ENCODE results near the gene ALDH3A1.

ALDH3A1 gene

DNA sequence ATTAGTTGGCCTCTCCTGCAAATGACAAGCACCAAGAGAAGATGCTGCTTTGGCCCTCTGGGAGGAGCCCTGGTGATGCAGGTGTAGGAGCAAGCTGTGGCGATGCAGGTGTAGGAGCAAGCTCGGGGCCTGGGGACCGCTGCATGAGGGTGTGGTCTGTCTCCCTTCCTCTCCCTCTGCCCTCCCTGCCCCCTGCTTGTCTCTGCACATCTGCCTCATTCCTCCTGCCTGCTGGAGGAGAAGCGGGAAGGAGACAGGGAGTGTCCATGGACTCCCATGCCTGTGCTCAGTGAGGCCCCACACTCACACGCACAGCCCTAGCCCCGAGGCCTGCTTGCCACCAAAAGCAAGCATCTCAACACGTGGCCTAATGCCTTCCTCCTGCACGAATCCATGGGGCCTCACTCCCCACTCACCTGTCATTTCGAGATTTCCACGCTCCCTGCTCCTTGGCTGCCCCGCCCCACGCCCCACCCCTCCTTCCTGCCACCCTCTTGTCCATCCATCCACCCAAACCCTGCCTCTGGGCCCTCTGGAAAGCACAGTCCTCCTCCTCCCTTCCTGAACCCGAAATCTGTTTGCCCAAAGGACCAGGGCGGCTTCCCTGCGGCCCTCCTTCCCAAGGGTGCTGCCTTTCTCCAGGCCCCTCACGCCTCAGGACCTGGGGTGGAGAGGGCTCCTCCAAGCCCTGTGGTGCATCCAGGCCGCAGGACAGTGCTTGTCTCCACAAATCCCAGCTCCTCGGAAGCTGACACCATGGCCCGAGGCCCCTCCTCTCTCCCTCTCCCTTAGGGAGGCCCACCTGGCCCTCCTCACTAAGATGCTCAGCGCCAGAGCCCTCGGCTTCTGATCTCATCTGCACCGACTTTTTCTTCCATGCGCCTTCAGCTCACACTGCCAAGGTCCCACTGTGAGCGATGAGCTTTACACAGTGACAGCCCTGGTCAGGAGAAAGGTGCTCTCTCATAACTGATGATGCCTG, 11.8 kb upstream of the ALDH3A1 start:
- DNase-seq, result no peak

DNA sequence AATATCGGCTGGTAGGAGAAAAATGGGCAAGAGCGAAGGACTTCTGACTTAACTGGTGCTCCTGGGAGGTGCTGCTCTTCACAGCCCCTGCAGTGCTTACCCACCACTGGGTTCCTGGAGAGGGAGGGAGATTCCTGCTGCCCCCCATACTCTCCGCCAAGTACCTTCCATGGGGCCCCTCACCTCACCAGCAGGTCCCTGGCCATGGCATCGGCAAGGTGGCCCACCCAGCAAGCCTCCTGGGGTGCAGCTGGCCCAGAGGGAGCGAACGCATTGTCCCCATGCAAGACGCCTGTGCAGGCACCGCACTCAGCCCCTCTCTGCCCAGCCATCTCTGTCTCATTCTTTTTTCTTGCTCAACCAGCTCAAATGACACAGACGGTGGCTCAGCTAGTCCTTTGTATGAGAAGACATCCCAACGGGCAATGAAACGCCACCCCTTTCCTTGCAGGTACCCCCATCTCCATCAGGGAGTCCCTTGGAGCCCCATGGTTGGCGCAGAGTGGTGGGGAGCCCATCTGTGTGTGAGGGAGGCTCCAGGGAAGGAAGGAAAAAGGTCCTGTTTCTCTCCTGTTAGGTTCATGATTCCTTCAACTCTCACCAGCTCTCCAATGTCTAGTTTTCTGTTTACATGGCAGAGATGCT, 9.6 kb upstream of the ALDH3A1 start:
- DNase-seq, result no peak

DNA sequence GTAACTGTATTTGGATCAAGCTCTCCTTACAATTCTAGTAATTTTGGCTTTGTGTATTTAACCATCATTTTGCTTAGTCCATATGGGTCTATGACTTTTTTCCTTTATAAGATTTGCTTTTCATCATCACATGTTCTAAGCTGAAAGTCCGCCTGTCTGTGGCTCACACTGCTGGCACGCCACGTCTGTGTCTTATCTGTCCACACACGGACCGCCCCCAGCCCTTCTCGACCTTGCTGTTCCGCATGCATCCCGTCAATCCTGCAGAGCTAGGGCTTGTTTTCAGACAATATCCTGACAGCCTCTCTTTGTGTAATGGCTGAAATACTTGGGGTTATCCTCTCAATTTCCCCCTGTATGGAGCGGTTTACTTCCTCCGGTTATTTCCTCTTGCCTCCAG, 8.4 kb upstream of the ALDH3A1 start:
- no peak for DNase-seq

DNA sequence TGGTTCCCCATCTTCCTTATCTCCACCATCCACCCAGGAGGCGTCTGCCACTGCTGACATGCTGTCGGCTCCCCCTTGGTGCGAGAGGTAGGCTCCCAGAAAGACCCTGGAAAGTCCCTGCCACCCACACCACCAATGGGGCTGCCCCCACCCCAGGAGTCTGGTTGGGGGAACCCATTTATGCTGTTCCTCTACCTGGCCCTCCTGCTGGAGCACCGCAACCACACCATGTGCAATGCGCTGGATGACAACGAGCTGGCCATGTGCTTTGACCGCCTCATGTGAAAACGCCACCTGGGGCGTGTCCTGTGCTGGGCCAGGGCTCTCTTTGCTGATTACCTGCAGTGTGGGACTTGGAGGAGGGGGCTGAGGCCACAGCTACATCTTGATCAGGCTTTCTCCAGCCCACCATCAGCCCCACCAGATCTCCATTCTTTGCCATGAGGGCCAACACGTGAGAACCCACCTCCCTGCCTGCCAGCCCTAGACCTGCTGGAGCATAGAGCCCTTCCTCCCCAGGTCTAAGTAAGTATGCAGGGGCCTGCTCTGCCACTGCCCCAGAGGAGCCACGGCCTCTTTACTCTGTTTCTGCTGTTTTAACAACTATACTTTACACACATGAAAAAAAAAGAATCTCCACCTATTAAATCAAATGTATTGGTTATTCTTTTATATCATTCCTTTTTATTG, 7.9 kb upstream of the ALDH3A1 start:
- no peak for DNase-seq

DNA sequence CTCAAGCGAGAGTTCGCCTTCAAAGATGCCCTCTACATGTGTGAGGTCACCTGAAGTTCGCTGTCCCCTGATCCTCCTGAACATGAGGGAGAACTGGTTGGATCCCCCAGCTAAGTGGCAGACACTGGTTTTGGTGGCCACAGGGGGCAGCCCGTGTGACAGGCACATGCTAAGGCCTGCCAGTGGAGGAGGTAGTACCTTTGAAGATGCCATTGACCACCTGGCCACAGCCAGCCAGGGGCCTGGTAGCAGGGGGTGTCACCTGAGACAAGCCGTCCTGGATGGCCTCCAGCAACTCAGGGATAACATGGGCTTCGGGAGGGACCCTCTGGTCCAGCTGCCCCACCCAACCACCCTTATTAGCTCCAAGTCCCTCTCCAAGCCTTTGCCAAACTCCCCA, 7.3 kb upstream of the ALDH3A1 start:
- no peak for DNase-seq

DNA sequence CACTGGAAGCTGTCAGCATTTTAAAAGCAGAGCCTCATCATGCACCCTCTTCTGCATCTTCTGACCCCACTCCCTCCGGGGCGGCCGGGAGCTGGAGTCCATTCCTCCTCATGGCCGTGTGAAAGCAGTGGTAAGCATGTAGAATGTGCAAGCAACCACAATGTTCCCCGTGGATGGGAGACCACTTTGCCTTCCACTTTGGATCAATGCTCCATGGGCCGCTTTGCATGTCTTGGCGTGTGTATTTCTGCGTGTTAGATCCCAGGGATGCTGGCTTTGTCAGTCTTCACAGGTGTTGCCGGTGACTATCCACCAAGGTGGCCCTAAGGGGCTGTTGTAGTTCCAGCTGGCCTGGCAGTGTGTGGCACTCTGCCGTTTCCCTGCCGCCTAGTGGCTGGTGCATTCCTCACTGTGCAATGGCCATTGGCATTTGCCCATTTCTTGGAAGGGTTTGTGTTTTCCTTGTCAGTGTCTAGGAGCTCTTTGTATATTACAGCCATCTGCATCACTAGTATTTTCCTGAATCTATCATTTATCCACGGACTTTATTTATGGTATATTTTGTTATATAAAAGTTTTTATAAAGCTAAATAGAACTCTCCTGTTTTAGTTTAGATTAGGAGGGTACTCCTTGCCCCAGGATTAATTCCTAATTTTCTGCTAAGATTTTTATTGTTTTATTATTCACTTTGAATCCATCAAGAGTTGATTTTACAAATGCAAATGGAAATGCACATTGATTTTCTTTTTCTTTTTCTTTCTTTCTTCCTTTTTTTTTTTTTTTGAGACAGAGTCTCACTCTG, 5.8 kb upstream of the ALDH3A1 start:
- DNase-seq, result no peak

DNA sequence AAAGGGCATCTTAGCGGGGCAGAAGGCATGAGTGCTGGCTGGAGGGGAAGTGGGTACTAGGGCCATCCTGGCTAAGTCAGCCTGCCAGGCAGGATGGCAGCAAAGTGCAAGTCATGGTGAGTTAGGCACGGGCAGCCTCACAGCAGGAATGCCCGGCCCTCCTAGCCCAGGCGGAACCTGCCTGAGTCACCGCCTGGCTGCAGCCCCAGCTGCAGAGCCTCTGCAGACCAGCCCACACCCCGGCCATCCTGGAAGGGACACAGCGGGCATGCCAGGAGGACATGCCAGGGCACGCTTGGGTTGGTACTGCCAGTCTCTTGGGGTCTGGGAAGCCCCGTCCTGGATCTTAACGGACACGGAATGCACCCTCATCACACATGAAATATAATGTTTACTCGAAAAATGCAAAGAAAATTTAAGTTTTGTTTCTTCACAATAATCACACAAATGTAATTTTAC, 5.0 kb upstream of the ALDH3A1 start:
- DNase-seq, result peak; percentile 63

DNA sequence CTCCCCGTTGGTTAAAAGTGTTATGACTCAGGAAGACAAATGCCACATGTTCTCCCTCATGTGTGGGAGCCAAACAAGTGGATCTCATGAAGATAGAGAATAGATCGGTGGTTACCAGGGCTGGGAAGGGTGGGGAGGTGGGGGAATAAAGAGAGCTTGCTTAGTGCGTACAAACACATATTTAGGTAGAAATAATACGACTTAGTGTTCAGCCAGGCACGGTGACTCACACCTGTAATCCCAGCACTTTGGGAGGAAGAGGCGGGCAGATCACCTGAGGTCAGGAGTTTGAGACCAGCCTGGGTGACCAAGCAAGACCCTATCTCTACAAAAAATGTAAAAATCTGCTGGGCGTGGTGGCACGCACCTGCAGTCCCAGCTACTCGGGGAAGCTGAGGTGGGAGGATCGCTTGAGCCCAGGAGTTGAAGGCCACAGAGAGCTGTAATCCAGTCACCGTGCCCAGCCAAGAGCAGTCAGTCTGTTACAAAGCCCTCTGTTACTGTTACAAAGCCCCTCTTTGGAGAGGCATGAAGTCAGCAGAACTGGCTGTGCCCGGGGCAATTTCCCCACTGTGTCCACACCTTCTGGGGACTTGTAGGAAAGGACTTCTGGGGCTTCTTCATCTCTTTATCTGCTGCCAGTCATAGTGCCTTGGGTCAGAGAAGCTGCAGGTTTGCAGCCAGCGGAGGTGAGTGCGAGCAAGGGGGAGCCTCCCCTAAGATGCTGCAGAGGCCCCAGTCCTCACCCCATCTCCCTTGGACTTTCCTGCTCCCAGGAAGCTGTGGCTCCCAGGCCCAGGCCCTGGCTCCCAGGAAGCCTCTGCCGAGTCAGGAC, 4.3 kb upstream of the ALDH3A1 start:
- no peak for DNase-seq

DNA sequence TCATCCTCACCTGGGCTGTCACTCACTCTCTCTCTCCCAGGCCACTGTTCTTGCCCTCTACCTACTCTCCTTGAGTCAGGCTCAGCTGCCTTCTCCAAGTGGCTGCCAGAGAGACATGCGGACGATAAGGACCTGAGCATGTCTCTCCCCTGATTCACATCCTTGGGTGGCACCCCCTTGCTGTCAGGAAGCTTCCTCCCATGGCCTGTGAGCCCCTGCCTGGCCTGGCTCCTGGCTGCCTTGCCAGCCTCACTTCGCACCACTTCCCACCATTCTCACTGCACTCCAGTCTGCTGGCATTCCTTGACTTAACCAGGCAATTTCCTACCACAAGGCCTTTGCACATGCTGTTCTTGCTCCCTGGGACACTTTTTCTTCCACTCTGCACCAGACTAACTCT, 2.7 kb upstream of the ALDH3A1 start:
- DNase-seq, result no peak

DNA sequence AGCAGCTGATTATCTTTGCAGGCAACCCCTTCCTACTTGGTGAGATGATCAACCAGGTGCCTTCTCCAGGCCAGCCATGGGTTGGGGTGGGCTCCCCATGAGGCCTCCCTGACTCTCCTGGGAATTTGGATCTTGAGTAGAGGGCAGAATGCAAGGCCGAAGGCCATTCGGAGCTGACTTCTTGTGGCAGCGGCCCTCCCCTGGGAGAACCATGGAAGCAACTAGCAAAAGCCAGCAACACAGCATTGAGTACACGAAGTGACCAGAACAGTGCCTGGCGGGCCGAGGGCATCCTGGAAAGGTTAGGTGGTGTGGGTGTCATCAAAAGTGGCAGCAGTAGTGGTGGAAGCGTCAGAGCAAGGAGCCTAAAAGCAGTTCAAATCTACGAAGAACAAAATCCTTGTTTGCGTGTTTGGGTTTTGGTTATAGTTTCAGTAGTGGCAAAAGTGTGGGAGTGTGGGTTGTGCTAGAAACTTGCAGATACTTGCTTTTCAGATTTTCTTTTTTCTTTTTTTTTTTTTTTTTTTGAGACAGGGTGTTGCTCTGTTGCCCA, 2.0 kb upstream of the ALDH3A1 start:
- DNase-seq, result no peak

DNA sequence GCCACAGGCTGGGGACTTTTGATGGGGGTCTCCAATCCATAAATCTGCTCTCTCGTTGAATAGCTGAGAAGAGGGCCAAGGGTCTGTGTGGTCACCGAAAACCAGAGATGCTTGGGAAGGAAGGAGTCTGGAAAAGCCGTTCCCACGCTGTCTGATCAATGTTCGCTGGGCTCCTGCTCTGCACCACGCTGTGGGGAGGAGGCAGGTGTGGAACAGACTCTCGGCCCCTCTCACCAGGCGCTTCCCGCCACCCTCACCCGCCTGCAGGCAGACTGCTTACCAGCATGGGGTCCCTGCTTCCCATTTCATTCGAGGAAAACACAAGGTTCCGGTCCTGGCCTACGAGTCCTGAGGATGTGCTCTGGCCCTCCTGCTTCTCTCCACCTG, 702 bp upstream of the ALDH3A1 start:
- no peak for DNase-seq

DNA sequence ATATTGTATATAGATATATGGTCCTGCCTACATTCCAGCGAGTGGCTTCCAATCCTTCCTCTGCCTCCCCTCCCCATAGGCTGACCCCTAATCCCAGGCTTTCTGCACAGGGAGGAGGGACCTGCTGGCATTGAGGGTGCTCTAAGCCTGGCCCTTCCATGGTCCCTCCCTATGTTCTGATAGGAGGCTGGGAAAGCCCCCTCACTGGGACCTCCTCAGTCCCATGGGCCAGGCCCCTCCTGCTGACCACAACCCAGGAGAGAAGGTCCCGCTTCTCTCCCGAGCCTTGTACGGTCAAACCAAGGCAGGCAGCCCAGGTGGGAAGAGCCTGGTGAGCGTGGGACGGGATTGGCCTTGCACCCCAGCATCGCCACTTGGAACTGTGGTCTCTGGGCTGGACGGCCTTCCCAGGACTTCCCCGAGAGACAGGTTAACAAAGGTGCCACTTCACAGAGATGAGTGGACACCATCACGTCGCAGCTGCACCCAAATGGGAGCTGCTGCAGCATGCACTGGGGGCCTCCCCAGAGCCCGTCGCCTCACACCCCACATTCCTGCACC, 859 bp downstream of the ALDH3A1 start:
- DNase-seq, result no peak

DNA sequence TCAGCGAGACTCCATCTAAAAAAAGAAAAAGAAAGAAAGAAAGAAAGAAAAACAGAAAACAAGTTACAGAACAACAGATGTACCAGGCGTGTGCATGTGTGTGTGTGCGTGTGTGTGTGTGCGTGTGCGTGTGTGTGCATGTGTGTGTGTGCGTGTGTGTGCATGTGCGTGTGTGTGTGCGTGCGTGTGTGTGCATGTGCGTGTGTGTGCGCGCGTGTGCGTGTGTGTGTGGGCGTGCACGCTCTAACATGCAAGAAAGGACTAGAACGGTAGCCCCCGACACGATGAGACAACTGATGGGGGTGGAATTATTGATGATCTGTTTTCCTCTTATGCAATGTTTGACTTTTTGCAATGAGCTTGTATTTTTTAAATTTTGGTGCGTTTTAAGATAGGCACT, 1.6 kb downstream of the ALDH3A1 start:
- DNase-seq, result no peak

DNA sequence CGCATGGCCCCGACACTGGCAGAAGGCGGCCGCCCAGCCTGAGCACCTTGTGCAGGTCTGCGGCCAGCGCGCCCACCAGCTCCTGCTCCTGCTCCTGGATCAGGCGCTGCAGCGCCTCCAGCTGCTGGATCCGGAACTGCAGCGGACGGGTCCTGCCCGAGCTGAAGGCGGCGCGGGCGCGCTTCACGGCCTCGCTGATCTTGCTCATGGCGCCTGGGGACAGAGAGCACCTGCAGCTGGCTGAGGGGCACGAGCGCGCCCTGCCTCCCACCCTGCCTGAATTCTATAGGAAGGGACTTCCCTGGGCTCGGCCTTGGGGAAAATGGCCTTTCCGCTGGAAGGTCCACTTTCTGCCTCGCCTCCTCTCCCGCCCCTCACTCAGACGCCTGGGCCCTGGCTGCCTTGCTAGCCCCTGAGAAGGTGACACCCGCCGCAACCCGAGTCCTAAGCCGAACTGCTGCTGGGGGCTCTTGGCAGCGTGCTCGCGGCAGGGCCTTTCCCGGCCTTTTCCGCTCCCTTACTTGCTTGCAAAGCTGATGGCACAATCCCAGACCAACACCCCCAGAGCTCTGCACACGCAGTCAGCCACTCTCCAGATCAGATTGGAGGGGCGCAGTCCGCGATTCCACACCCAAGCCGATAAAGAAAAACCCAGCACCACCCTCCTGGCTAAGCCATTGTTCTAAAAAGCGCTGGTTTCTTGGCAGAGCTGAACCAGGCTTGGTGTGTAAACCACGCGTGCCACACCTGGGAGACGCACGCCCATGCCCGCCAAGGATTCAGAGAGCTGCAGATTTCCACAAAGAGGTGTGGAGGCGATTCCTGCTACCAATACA, 3.0 kb downstream of the ALDH3A1 start:
- no peak for DNase-seq

DNA sequence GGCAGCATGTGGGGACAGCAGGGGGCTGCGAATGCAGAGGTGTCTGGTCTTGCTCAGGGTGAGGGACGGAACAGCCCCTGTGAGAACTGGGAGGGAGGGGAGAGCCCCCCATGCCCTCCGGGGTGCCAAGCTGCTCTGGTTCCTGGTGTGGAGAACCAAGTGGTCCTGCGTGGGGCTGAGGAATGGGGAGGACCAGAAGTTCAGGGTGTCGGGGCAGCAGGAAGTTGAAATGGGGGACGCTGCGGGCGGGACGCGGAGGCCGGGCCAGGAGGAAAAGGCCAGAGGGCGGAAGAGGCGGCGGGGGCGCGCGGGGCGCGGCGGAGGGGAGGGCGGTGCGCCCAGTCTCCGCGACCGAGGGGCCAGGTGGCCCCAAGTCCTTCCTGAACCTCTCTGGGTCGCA, 3.6 kb downstream of the ALDH3A1 start:
- DNase-seq, result no peak

DNA sequence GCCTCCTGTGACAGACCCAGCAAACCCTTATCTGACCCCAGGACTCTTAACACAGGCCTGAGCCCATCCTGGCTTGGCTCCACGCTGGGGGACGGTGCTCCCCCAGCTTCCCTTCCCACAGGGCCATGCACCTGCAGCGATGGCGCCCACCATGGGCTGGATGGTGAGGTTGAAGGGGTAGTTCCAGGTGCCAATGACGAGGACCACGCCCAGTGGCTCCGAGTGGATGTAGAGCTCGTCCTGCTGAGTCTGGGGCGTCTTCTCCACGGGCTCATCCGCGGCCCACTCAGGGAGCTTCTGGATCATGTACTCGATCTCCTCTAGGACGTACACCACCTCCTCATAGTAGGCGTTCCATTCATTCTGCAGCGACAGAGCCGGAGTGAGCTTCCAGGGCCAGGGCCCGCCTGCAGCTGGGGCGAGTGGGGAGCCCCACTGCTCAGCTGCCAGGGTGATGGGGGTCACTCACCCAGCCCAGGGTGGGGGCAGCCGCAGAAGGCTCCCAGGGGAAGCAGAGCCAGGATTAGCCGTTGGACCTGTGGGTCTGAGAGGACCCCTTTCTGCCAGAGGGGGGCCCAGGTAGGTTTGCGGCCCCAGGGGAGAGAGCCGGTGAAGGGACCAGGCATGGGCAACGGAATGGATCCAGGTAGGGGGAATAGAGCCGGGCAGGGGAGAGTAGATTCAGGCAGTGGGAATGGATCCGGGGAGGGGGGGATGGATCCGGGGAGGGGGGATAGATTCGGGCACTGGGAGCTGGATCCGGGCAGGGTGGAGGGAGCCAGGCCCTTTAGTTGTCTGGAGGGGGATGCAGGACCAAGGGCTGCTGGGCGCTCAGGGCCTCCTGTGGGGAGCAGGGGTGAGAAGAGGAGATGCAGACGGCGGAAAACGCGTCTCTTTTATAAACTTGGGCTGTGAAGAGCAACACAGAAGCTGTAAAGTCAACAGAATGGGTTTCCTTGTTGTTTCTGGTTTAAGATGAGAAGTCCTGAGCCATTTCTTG, 4.7 kb downstream of the ALDH3A1 start:
- DNase-seq, result no peak

DNA sequence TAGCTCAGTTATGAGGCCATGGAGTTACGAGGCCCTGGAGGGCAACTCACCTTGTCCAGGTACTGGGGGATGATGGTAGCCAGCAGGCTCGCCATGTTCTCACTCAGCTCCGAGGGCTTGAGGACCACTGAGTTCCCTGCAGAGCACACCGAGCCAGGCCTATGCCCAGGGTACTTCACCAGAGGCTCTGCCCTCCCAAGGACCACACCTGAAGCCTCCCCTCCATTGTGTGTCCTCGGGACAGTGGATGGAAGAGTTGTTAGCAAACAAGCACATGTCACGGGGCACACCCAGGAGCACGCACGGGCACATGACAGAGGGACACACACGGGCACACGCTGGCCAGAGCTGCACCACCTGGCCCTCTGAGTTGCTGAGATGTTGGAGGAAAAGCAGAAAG, 5.6 kb downstream of the ALDH3A1 start:
- DNase-seq, result no peak

DNA sequence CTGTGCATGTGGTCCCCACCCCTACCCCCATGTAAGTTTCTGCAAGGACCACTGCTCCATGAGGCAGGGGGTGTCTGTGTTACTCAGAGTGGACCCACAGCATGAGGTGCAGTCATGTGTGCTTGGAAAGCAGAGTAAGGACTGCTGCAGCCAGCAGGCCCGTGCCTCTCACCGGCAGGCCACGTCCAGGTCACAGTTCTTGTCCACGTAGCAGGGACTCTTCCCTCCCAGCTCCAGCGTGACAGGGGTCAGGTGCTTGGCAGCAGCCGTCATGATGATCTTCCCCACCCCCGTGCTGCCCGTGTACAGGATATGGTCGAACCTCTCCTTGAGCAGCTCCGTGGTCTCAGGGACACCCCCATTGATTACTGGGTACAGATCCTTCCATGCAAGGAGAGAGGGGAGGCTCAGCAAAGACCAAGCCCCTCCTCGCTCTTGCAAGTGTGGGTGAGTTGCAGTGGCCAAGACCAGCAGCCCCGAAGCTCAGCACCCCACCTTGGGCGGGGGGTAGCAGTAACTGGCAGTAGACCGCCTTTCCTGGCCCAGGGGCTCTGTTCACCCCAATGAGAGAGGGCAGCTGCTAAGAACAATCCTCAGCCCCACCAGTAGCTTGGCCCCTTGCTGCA, 6.2 kb downstream of the ALDH3A1 start:
- no peak for DNase-seq
